Measurements from ENCODE around the gene ACTR1A.

The ACTR1A gene

GRCh38 chr10:102476466-102477141, 25.9 kb downstream of the ACTR1A start:
- CTCF ChIA-PET, result interaction anchor here (0.5 kb wide), 1 partner anchor 28 kb away, joined by 3 read pairs; no protein-coding TSS in a partner anchor

GRCh38 chr10:102475451-102476040, 27.0 kb downstream of the ACTR1A start:
- POLR2A ChIA-PET, result no interaction called here
- TF ChIP-seq TARDBP (IDR thresholded peaks at IDR 0.05) (no peak), FOXA1 (IDR thresholded peaks at IDR 0.05) (no peak), CTBP1 (IDR thresholded peaks at IDR 0.05; ENCODE audit: borderline replicate concordance) (no peak), FOXM1 (IDR thresholded peaks at IDR 0.05; ENCODE audit: borderline replicate concordance) (no peak), BHLHE40 (IDR thresholded peaks at IDR 0.05; ENCODE audit: borderline replicate concordance) (no peak), ELF4 (IDR thresholded peaks at IDR 0.05) (no peak), SP1 (IDR thresholded peaks at IDR 0.05) (no peak)
- DNase-seq (ENCODE audit: extremely low spot score), result no peak
- CTCF ChIA-PET, result no interaction called here

More at GRCh38 chr10:102476466-102477141, 25.9 kb downstream of the ACTR1A start:
- POLR2A ChIA-PET, result interaction anchor here (0.9 kb wide), 1 partner anchor 82 kb away, joined by 3 read pairs; the partner anchor contains the start of gene NFKB2
- DNase-seq (ENCODE audit: extremely low spot score), result no peak
- TF ChIP-seq ARNT (IDR thresholded peaks at IDR 0.05) (no peak), FOXM1 (IDR thresholded peaks at IDR 0.05; ENCODE audit: borderline replicate concordance) (no peak), CTBP1 (IDR thresholded peaks at IDR 0.05; ENCODE audit: borderline replicate concordance) (no peak), ZNF384 (IDR thresholded peaks at IDR 0.05) (no peak), SUZ12 (IDR thresholded peaks at IDR 0.05) (no peak), ELF4 (IDR thresholded peaks at IDR 0.05) (no peak)

- TF ChIP-seq FOXM1 (IDR thresholded peaks at IDR 0.05; ENCODE audit: borderline replicate concordance), result no peak
- TF ChIP-seq SUZ12 (IDR thresholded peaks at IDR 0.05), result no peak
- no peak for TF ChIP-seq ARNT (IDR thresholded peaks at IDR 0.05)
- TF ChIP-seq LEF1 (IDR thresholded peaks at IDR 0.05; ENCODE audit: borderline replicate concordance), result no peak
- TF ChIP-seq BHLHE40 (IDR thresholded peaks at IDR 0.05; ENCODE audit: borderline replicate concordance), result no peak
- no peak for TF ChIP-seq HDGF (IDR thresholded peaks at IDR 0.05; ENCODE audit: borderline replicate concordance)
- TF ChIP-seq CTBP1 (IDR thresholded peaks at IDR 0.05; ENCODE audit: borderline replicate concordance), result no peak
- TF ChIP-seq PKNOX1 (IDR thresholded peaks at IDR 0.05), result no peak
- TF ChIP-seq L3MBTL2 (conservative IDR thresholded peaks at IDR 0.05), result no peak
- TF ChIP-seq TARDBP (IDR thresholded peaks at IDR 0.05), result no peak
- no peak for TF ChIP-seq FOXK2 (IDR thresholded peaks at IDR 0.05)
- TF ChIP-seq ELF4 (IDR thresholded peaks at IDR 0.05), result no peak
- no peak for TF ChIP-seq SP1 (IDR thresholded peaks at IDR 0.05)
- TF ChIP-seq NFRKB (IDR thresholded peaks at IDR 0.05), result no peak
- no peak for TF ChIP-seq FOXA1 (IDR thresholded peaks at IDR 0.05)
- no peak for TF ChIP-seq ZNF384 (IDR thresholded peaks at IDR 0.05)
- ChIA-PET POLR2A (no interaction called here), CTCF (interaction anchor here (1.4 kb wide), 1 partner anchor 80 kb away, joined by 3 read pairs; no protein-coding TSS in a partner anchor)
- no peak for DNase-seq (ENCODE audit: extremely low spot score)
These were observed 28.8 kb downstream of the ACTR1A start for GRCh38 chr10:102473445-102474331.

GRCh38 chr10:102470579-102471546, 31.6 kb downstream of the ACTR1A start:
- no peak for DNase-seq (ENCODE audit: extremely low spot score)
- ChIA-PET POLR2A (interaction anchor here (0.6 to 1.9 kb wide), 4 partner anchors 8 to 21 kb away, joined by 3 to 6 read pairs (median 4); no protein-coding TSS in a partner anchor), CTCF (no interaction called here)
- TF ChIP-seq FOXK2 (IDR thresholded peaks at IDR 0.05) (no peak), SUZ12 (IDR thresholded peaks at IDR 0.05) (no peak), FOXA1 (IDR thresholded peaks at IDR 0.05) (no peak), HDGF (IDR thresholded peaks at IDR 0.05; ENCODE audit: borderline replicate concordance) (no peak), BHLHE40 (IDR thresholded peaks at IDR 0.05; ENCODE audit: borderline replicate concordance) (no peak), LEF1 (IDR thresholded peaks at IDR 0.05; ENCODE audit: borderline replicate concordance) (no peak), L3MBTL2 (conservative IDR thresholded peaks at IDR 0.05) (no peak), SP1 (IDR thresholded peaks at IDR 0.05) (no peak), TARDBP (IDR thresholded peaks at IDR 0.05) (no peak), ELF4 (IDR thresholded peaks at IDR 0.05) (no peak), PKNOX1 (IDR thresholded peaks at IDR 0.05) (no peak)

GRCh38 chr10:102468683-102469082, 33.8 kb downstream of the ACTR1A start:
- ChIA-PET CTCF (interaction anchor here (0.8 kb wide), 1 partner anchor 10 kb away, joined by 3 read pairs; no protein-coding TSS in a partner anchor), POLR2A (interaction anchor here (1.6 kb wide), 1 partner anchor 48 kb away, joined by 6 read pairs; the partner anchor contains the start of gene FBXL15)
- no peak for DNase-seq (ENCODE audit: extremely low spot score)
- no peak for TF ChIP-seq LEF1 (IDR thresholded peaks at IDR 0.05; ENCODE audit: borderline replicate concordance)
- no peak for TF ChIP-seq BHLHE40 (IDR thresholded peaks at IDR 0.05; ENCODE audit: borderline replicate concordance)

All from HEK293T (cell line).